Measurements from ENCODE around the gene CAV2. TPM values are rescaled to one million over a fixed set of nuclear protein-coding genes. Genes with fewer than 3 reads are reported as not detected.

CAV2 gene
- total RNA-seq, 3 donors from 2014 or later = 0.16 to 0.24 TPM; not detected in 1

- no peak for ATAC-seq
- no peak for DNase-seq
- no peaks in the 10 kb centered on the region for H3K9me3 Mint-ChIP-seq
- H3K36me3 Mint-ChIP-seq (ENCODE audit: insufficient read depth) = no peaks in the 10 kb centered on the region
- no peaks in the 10 kb centered on the region for H3K4me1 Mint-ChIP-seq (ENCODE audit: low read depth)
- H3K4me3 Mint-ChIP-seq = no peak overlapping the region
- peaks cover 41% of the 10 kb centered on the region for H3K27me3 Mint-ChIP-seq (ENCODE audit: low read depth)
Measured at GRCh38 chr7:116554911-116555310, 55.4 kb downstream of the CAV2 start.

- DNase-seq (no peak), ATAC-seq (no peak)
- Mint-ChIP-seq H3K4me1 (ENCODE audit: low read depth) (no peaks in the 10 kb centered on the region), H3K4me3 (no peak overlapping the region), H3K36me3 (ENCODE audit: insufficient read depth) (no peaks in the 10 kb centered on the region), H3K9me3 (peaks cover 4% of the 10 kb centered on the region), H3K27me3 (ENCODE audit: low read depth) (peaks cover 47% of the 10 kb centered on the region)
Measured at GRCh38 chr7:116557066-116557585, 57.6 kb downstream of the CAV2 start.

DNA sequence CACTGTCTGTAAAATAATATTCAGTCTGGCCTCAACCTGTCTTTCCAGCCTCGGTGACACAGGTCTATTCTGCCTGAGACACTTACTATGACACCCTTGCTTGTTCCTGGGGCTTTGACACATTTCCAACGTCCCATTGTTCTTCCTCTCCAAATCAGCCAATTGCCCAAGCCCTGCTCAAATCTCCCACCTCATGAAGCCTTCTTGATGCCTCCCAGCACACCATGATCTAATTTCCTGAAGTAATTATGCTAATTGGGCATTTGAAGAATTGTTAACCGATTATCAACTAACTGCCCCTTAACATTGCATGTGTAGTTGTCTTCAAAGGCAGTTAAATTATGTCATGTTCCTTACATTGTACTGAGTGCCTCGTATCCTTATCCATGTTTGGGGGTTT lies 58.4 kb downstream of the CAV2 start:
- DNase-seq = no peak
- peaks cover 47% of the 10 kb centered on the region for H3K27me3 Mint-ChIP-seq (ENCODE audit: low read depth)

More for the DNA sequence above, 58.4 kb downstream of the CAV2 start:
- Mint-ChIP-seq H3K9me3 (peaks cover 4% of the 10 kb centered on the region), H3K36me3 (ENCODE audit: insufficient read depth) (no peaks in the 10 kb centered on the region), H3K4me1 (ENCODE audit: low read depth) (no peaks in the 10 kb centered on the region), H3K4me3 (no peak overlapping the region)
- no peak for ATAC-seq

Other genes starting within 250 kb of the CAV2 start
- gene CAV1, start 25.3 kb downstream of the CAV2 start, total RNA-seq = 1 to 10 TPM in 2 of 3 donors, under 1 TPM in 1; 0.48 to 1.2 (median 1.1) TPM
- gene MET, start 172.5 kb downstream of the CAV2 start, total RNA-seq = 1 to 10 TPM in 2 of 3 donors, under 1 TPM in 1; 0.92 to 1.3 (median 1.1) TPM